Osteoblast (primary cell): ENCODE data around the gene ULK2. TPM values are rescaled to one million over a fixed set of nuclear protein-coding genes. Genes with fewer than 3 reads are reported as not detected.
A peak's percentile ranks its signal among the peaks of the same experiment; 100 is the strongest.

Source experiments
- DNase-seq: peaks from one replicate; pipeline ENCODE4 v3.0.0; 2011; ENCODE audit warnings: low spot score, mixed read lengths; ENCODE audit not compliant: insufficient read length; ENCODE audit errors: missing footprints
- H2AFZ ChIP-seq: 2 replicates; pipeline ENCODE4 v1.6.0; 2011; ENCODE audit warnings: mild to moderate bottlenecking, low read length
- H3K27ac ChIP-seq: 2 replicates; pipeline ENCODE4 v1.5.1; 2011; ENCODE audit warnings: mild to moderate bottlenecking, low read depth, low read length, moderate library complexity
- H3K27me3 ChIP-seq: 2 replicates; pipeline ENCODE4 v1.6.0; 2012; ENCODE audit warnings: mild to moderate bottlenecking, control low read depth, inconsistent platforms, low read length, moderate library complexity; ENCODE audit not compliant: insufficient read depth
- H3K36me3 ChIP-seq: 2 replicates; pipeline ENCODE4 v1.5.1; 2011; ENCODE audit warnings: mild to moderate bottlenecking, low read length, control low read depth, moderate library complexity; ENCODE audit not compliant: insufficient read depth
- H3K4me1 ChIP-seq: 2 replicates; pipeline ENCODE4 v1.5.1; 2011; ENCODE audit warnings: mild to moderate bottlenecking, low read length, control low read depth, moderate library complexity; ENCODE audit not compliant: insufficient read depth
- H3K4me2 ChIP-seq: 2 replicates; pipeline ENCODE4 v1.6.0; 2011; ENCODE audit warnings: mild to moderate bottlenecking, low read length; ENCODE audit not compliant: insufficient read depth
- H3K4me3 ChIP-seq: fragments of 200-600 bp; sonication (generic); 3 replicates; pipeline ENCODE4 v1.5.1; 2012; ENCODE audit warnings: mild to moderate bottlenecking, low read length, inconsistent platforms; ENCODE audit not compliant: insufficient read depth
- H3K79me2 ChIP-seq: 2 replicates; pipeline ENCODE4 v1.6.0; 2012; ENCODE audit warnings: mild to moderate bottlenecking, low read length, control low read depth, inconsistent platforms; ENCODE audit not compliant: insufficient read depth
- H3K9me3 ChIP-seq: 2 replicates; pipeline ENCODE4 v1.5.1; 2011; ENCODE audit warnings: low read depth, low read length, control low read depth
- H4K20me1 ChIP-seq: 2 replicates; pipeline ENCODE4 v1.6.0; 2012; ENCODE audit warnings: mild to moderate bottlenecking, low read length, control low read depth; ENCODE audit not compliant: insufficient read depth
- total RNA-seq: library from RNA; depleted of rRNA; stranded (reverse); fragments of >200 nt; gene quantifications from 2 replicates; pipeline ENCODE4 v1.2.3, GENCODE V29; 2012
- TF ChIP-seq, protein P1 (sequence below): IDR thresholded peaks from 2 replicates; pipeline ENCODE4 v1.5.1; 2011; ENCODE audit warnings: mild to moderate bottlenecking, low read depth, low read length, moderate library complexity; ENCODE audit errors: extremely low read depth

The ULK2 gene
- 27.5 and 37.1 TPM in 2 replicates for total RNA-seq

DNA sequence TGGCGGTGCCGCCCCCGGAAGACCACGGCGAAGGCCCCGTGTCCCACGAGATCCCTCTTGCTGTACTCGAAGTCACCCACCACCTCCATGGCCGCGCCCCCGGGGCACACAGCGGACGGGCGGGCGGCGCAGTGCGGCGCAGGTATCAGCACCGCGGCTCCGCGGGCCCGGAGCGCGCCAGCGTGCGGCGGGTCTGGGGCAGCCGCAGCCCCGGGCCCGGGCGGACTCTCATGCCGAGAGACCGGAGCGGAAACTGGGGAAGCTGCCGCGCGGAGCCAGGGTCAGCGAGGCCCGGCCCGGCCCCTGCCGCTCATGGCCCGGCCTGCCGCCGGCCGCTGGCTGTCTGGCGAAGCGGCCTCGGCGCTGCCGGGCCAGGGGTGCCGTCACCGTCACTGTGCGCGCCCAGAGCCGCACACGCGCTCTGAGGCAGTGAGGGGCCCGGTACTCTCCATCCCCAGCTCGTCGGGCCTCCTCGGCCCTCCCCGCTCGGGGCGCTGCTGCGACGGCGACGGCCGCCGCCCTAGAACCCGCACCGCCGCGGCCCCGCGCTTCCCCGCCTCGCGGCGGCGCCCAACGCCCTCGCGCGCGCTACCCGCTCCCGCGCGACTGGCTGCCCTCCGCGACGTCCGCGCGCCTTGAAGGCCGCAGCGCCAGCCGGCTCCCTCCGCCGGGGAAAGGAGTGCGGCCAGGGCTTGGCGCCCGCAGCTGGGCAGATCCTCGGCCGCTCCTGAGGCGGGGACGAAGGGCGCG lies at the start of gene ULK2:
TSS of gene ULK2 (minus strand) at position 608 of the 750 bp plus-strand sequence. CDS start at position 89, 519 bp downstream.
- Histone ChIP-seq H3K4me1 (peaks cover 9% of the 10 kb centered on the region), H3K27me3 (no peaks in the 10 kb centered on the region), H3K79me2 (peaks cover 4% of the 10 kb centered on the region), H3K36me3 (no peaks in the 10 kb centered on the region), H3K4me3 (peak within 1 kb of the TSS; percentile 88), H3K4me2 (peak within 1 kb of the TSS; percentile 96), H3K9me3 (no peaks in the 10 kb centered on the region), H3K27ac (peak within 1 kb of the TSS; percentile 45), H2AFZ (peak within 1 kb of the TSS; percentile 96), H4K20me1 (no peaks in the 10 kb centered on the region)
- TF ChIP-seq, protein P1, sequence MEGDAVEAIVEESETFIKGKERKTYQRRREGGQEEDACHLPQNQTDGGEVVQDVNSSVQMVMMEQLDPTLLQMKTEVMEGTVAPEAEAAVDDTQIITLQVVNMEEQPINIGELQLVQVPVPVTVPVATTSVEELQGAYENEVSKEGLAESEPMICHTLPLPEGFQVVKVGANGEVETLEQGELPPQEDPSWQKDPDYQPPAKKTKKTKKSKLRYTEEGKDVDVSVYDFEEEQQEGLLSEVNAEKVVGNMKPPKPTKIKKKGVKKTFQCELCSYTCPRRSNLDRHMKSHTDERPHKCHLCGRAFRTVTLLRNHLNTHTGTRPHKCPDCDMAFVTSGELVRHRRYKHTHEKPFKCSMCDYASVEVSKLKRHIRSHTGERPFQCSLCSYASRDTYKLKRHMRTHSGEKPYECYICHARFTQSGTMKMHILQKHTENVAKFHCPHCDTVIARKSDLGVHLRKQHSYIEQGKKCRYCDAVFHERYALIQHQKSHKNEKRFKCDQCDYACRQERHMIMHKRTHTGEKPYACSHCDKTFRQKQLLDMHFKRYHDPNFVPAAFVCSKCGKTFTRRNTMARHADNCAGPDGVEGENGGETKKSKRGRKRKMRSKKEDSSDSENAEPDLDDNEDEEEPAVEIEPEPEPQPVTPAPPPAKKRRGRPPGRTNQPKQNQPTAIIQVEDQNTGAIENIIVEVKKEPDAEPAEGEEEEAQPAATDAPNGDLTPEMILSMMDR, result no peak
- peak; percentile 97 for DNase-seq

DNA sequence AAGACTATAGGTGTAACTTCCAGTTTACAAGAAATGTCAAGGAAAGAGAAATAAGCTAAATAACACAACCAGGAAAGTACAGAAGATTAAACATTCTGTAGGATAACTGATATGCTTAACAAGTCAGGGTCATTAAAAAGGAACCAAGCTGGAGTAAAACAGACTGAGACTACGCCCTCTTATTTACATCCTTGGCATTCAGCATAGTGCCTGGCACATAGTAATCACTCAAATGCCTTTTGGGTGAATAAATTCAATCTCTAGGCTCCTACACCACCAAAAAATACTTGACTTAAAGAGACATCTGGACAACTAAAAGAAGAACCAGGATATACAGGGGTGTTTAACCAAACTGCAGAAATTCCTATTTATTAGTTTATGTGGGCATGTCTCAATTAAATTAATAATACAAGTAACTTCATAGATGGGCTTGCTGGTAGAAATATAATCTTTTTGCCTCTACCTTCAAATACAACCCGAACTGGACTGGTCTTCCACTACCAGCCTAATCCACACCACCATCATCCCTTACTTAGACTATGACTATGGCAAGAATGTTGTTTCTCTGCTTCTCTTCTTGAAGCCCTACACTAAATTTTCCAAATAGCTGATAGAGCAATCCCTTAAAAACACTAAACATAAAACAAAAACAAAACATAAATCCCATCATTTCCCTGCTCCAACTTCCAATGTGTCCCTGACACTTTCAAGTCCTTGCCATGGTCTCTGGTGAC lies 47.7 kb upstream of the ULK2 start:
- H3K4me1 ChIP-seq, result peaks cover 5% of the 10 kb centered on the region
- H3K9me3 ChIP-seq, result no peaks in the 10 kb centered on the region
- H3K4me2 ChIP-seq, result no peak overlapping the region
- no peaks in the 10 kb centered on the region for H4K20me1 ChIP-seq
- no peaks in the 10 kb centered on the region for H3K27me3 ChIP-seq
- H3K36me3 ChIP-seq, result peaks cover 38% of the 10 kb centered on the region
- no peak overlapping the region for H3K4me3 ChIP-seq
- TF ChIP-seq, protein P1, result no peak
- peak; percentile 58 for DNase-seq
- no peak overlapping the region for H3K27ac ChIP-seq
- H3K79me2 ChIP-seq, result peaks cover 5% of the 10 kb centered on the region
- no peak overlapping the region for H2AFZ ChIP-seq

DNA sequence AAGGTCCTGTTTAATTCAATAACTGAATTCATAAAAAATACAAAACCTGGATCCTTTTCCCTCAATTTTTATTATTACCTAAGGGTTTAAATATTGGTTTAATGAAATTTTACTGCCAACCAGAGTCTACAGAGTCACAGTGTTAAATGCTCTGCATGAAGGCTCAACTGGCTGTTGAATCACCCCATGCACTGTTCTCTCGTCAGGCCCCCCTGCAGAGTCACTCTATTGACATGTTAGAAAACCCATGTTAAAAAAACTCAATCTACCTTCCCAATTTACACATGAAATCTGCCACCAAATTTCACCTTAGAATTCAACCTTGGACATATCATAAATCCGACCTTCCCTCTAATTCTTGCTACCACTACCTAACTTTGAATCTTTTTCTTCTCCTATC lies 43.3 kb upstream of the ULK2 start:
- Histone ChIP-seq H3K4me2 (no peak overlapping the region), H2AFZ (no peak overlapping the region), H4K20me1 (no peaks in the 10 kb centered on the region), H3K27me3 (no peaks in the 10 kb centered on the region), H3K27ac (no peak overlapping the region), H3K36me3 (peaks cover 24% of the 10 kb centered on the region), H3K9me3 (no peaks in the 10 kb centered on the region), H3K4me1 (peaks cover 5% of the 10 kb centered on the region), H3K79me2 (peaks cover 4% of the 10 kb centered on the region), H3K4me3 (no peak overlapping the region)
- TF ChIP-seq, protein P1, result no peak
- no peak for DNase-seq

DNA sequence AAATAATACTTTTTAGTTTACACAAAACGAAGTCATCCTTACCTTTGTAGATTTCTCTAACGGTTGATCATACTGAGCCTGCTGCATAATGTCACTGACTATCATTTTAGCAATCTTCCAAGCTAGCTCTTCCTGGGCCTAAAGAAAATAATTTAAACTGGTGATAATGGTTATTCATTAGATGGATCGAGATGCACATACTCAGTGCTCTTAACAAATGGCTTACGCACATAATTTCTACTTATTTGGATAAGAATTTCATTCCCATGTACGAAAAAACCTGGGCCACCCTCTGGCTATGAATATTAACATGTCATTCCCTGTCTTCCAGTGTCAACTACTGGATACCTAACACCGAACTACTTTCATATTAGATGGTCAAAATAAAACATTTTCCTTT lies 41.4 kb upstream of the ULK2 start:
- no peak for DNase-seq
- peaks cover 28% of the 10 kb centered on the region for H3K36me3 ChIP-seq
- peaks cover 10% of the 10 kb centered on the region for H3K4me1 ChIP-seq

More for the DNA sequence above, 41.4 kb upstream of the ULK2 start:
- Histone ChIP-seq H3K4me2 (no peak overlapping the region), H3K27ac (no peak overlapping the region), H4K20me1 (no peaks in the 10 kb centered on the region), H3K79me2 (no peaks in the 10 kb centered on the region), H3K27me3 (no peaks in the 10 kb centered on the region), H2AFZ (no peak overlapping the region), H3K4me3 (no peak overlapping the region), H3K9me3 (no peaks in the 10 kb centered on the region)
- TF ChIP-seq, protein P1, result no peak
